Globus pallidus (tissue), 1 donor: ENCODE data around the gene IFNA21.
"Not testable (repeated sequence)": the region's sequence is repeated elsewhere in the genome, so short reads cannot be mapped to it uniquely, and the experiment has no call there.

Source experiments
- DNase-seq: peaks from one replicate; pipeline ENCODE4 v3.0.0-alpha.2; 2015; ENCODE audit warnings: low spot score

IFNA21 gene

GRCh38 chr9:21141427-21141882, 25.0 kb downstream of the IFNA21 start, which contains the start of gene IFNW1:
IFNW1 (minus strand) TSS chr9:21141832; CDS start chr9:21141570, 262 bp downstream.
- DNase-seq: no peak

DNA sequence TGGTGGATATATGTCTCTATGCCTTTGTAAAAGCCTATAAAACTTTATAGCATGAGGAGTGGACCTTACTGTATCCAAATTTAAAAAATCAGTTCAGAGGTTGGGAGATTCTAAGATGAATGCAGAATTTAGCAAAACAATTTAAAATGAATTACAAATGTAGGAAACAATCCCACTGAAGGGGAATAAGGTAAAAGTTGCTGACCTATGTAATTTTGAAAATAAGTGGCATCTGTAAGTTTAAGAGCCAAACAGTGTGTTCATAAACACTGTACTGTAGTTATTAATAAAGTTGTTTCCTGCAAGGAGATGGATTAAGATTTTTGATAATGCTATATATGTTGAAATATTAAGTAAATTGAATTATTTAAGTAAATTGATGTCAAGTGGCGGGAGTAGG, 29.4 kb downstream of the IFNA21 start:
- DNase-seq: no peak

GRCh38 chr9:21135736-21136135, 30.7 kb downstream of the IFNA21 start:
- no peak for DNase-seq

GRCh38 chr9:21128186-21128585, 38.3 kb downstream of the IFNA21 start:
- DNase-seq: not testable (repeated sequence)

GRCh38 chr9:21121595-21122251, 44.7 kb downstream of the IFNA21 start:
- no peak for DNase-seq

GRCh38 chr9:21121079-21121478, 45.4 kb downstream of the IFNA21 start:
- DNase-seq: no peak

GRCh38 chr9:21119093-21119770, 47.2 kb downstream of the IFNA21 start:
- no peak for DNase-seq
